SIG-M5 treated with dmso at 0.1 percent for 504 hours (cell line): Measurements from ENCODE around the gene BMP8A.
A peak's percentile ranks its signal among the peaks of the same experiment; 100 is the strongest.

Source experiments
- DNase-seq: peaks from one replicate; lab custom pipeline; 2025; ENCODE audit not compliant: unreplicated experiment; lab: John Stamatoyannopoulos, UW

The BMP8A gene

GRCh38 chr1:39567302-39567701 is 75.9 kb downstream of the BMP8A start:
- DNase-seq: no peak

- no peak for DNase-seq
Measured at GRCh38 chr1:39568208-39568607, 76.8 kb downstream of the BMP8A start.

DNA sequence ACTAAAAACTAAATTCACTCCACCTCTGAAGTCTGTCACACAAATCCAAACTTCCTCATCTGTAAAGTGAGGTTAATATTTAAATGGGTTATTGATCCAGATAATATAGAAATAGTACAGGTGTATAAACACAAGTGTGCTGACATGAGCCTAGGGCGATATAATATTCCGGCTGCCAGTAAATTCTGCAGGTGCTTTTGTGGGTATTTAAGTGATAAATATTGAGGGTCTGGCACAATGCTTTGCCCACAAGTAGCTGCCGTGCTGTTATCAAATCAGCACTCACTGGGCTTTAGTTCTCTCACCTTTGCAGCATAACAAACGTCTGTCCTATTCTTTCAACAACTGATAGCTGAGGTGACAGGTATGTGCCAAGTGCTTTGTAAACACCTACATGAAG is 77.6 kb downstream of the BMP8A start:
- DNase-seq: no peak

- DNase-seq: no peak
Measured at GRCh38 chr1:39570477-39571177, 79.2 kb downstream of the BMP8A start.

- no peak for DNase-seq
Measured at GRCh38 chr1:39571178-39571483, 79.7 kb downstream of the BMP8A start.

GRCh38 chr1:39572379-39573096 is 81.1 kb downstream of the BMP8A start:
- no peak for DNase-seq

- no peak for DNase-seq
Measured at GRCh38 chr1:39573097-39573465, 81.6 kb downstream of the BMP8A start.

- DNase-seq: peak; percentile 15
Measured at GRCh38 chr1:39573736-39574624, 82.5 kb downstream of the BMP8A start.

GRCh38 chr1:39574646-39575045 is 83.2 kb downstream of the BMP8A start:
- peak; percentile 8 for DNase-seq
